Activated CD8-positive, alpha-beta memory T cell treated with anti-CD3 and anti-CD28 coated beads, Interleukin-2, amount 50 U/mL, for 1 hour (primary cell): ENCODE results near the gene MTG1.
"Not testable (repeated sequence)": the region's sequence is repeated elsewhere in the genome, so short reads cannot be mapped to it uniquely, and the experiment has no call there.

ENCODE experiments used
- DNase-seq: peaks from one replicate; pipeline ENCODE4 v3.0.0-alpha.2; 2020; ENCODE audit errors: extremely low read depth

The MTG1 gene

GRCh38 chr10:133400624-133401424 lies 6.9 kb downstream of the MTG1 start:
- DNase-seq: no peak

- no peak for DNase-seq
Observed at GRCh38 chr10:133401500-133401899, 7.5 kb downstream of the MTG1 start.

GRCh38 chr10:133401981-133402725 lies 8.2 kb downstream of the MTG1 start:
- no peak for DNase-seq

GRCh38 chr10:133403359-133403758 lies 9.4 kb downstream of the MTG1 start:
- DNase-seq: no peak

- no peak for DNase-seq
Observed at GRCh38 chr10:133403784-133404183, 9.8 kb downstream of the MTG1 start.

GRCh38 chr10:133405272-133405671 lies 11.3 kb downstream of the MTG1 start:
- DNase-seq: no peak

GRCh38 chr10:133405844-133406527 lies 12.0 kb downstream of the MTG1 start:
- no peak for DNase-seq

- no peak for DNase-seq
Observed at GRCh38 chr10:133411523-133412380, 17.8 kb downstream of the MTG1 start.

GRCh38 chr10:133412381-133412711 lies 18.4 kb downstream of the MTG1 start:
- no peak for DNase-seq

- not testable (repeated sequence) for DNase-seq
Observed at GRCh38 chr10:133414401-133414800, 20.4 kb downstream of the MTG1 start.

GRCh38 chr10:133415752-133416151 lies 21.8 kb downstream of the MTG1 start:
- no peak for DNase-seq

GRCh38 chr10:133418289-133418993 lies 24.5 kb downstream of the MTG1 start:
- DNase-seq: no peak

- DNase-seq: no peak
Observed at GRCh38 chr10:133419211-133419950, 25.4 kb downstream of the MTG1 start.

- DNase-seq: no peak
Observed at GRCh38 chr10:133420028-133420427, 26.1 kb downstream of the MTG1 start.

- DNase-seq: no peak
Observed at GRCh38 chr10:133420579-133420978, 26.6 kb downstream of the MTG1 start.

GRCh38 chr10:133421336-133422222 lies 27.6 kb downstream of the MTG1 start:
- no peak for DNase-seq

- DNase-seq: no peak
Observed at GRCh38 chr10:133422223-133422806, 28.4 kb downstream of the MTG1 start.

- no peak for DNase-seq
Observed at GRCh38 chr10:133422807-133423771, 29.1 kb downstream of the MTG1 start.
